GM12891 (cell line): Measurements from ENCODE around the gene UBE2Q1. TPM values are rescaled to one million over a fixed set of nuclear protein-coding genes. Genes with fewer than 3 reads are reported as not detected.

Source experiments
- DNase-seq: peaks from one replicate; pipeline ENCODE4 v3.0.0; 2011; ENCODE audit warnings: low spot score; ENCODE audit not compliant: insufficient read length
- FAIRE-seq: peaks from 2 replicates; lab custom pipeline; 2011; peaks lifted over from hg19 to GRCh38; lab: Jason Lieb, UNC
- PAX5 ChIP-seq: IDR thresholded peaks from 2 replicates; pipeline ENCODE4 v1.6.1; 2011; ENCODE audit warnings: low read length, moderate library complexity, mild to moderate bottlenecking; ENCODE audit not compliant: insufficient read depth, severe bottlenecking
- POLR2A ChIP-seq: IDR thresholded peaks from 2 replicates; pipeline ENCODE4 v1.6.1; 2011; ENCODE audit warnings: low read depth, low read length, control low read depth
- POLR2AphosphoS5 ChIP-seq: IDR thresholded peaks from 2 replicates; pipeline ENCODE4 v1.6.1; 2011; ENCODE audit warnings: low read depth, low read length, control low read depth
- POU2F2 ChIP-seq: IDR thresholded peaks from 2 replicates; pipeline ENCODE4 v1.6.1; 2011; ENCODE audit warnings: low read depth, mild to moderate bottlenecking, control low read depth, low read length, moderate library complexity
- SPI1 ChIP-seq: IDR thresholded peaks from 2 replicates; pipeline ENCODE4 v1.6.1; 2011; ENCODE audit warnings: low read depth, low read length, control low read depth
- TAF1 ChIP-seq: IDR thresholded peaks from 2 replicates; pipeline ENCODE4 v1.6.1; 2011; ENCODE audit warnings: low read depth, low read length, control low read depth
- polyA plus RNA-seq: library from polyadenylated mRNA; unstranded; fragments of >200 nt; gene quantifications from one replicate; pipeline ENCODE4 v1.2.1, GENCODE V29; 2012; ENCODE audit warnings: low read depth, missing spikeins, inconsistent platforms; ENCODE audit not compliant: missing spikeins

Gene UBE2Q1
- polyA plus RNA-seq: 49.0 TPM

DNA sequence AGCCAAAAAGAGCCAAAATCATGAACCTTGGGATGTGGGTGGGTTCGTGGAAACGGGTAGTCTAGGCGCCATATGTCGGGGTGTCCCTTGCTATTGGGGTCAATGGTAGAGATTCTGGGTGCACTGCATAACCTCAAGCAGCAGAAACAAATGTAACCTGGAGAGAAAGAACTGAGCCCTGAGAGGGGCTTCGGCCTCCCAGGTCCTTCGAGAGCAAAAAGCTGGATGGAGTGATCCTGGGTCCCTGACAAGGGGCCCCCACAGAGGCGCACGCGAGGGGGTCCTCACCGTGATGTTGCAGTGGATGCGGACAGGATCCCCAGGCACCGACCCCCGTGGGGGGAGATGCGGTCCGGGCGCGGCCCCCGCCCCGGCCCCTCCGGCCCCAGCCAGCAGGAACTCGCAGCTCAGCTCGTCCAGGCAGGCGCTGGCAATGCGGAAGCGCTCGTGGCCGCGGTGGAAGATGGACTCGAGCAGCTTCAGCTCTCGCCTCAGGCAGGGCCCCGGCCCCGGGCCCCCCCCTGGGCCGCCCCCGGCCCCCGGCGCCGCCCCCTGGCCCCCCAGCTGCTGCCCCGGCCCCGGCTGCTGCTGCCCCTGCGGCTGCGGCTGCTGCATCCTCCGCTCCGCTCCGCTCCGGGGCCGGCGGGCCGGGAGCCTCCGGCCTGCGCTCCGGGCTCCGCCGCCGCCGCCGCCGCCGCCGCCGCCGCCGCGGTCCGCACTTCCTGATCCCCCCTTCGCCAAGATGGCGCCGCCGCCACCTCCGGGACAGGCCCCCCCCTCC is at the start of gene UBE2Q1:
Gene UBE2Q1 (minus strand): TSS at position 724 of the 781 bp plus-strand sequence. CDS start 109 bp downstream, at position 615.
- DNase-seq: no peak
- TF ChIP-seq POLR2AphosphoS5 (no peak), POLR2A (no peak), TAF1 (no peak), POU2F2 (no peak), SPI1 (no peak), PAX5 (no peak)
- FAIRE-seq: no peak

DNA sequence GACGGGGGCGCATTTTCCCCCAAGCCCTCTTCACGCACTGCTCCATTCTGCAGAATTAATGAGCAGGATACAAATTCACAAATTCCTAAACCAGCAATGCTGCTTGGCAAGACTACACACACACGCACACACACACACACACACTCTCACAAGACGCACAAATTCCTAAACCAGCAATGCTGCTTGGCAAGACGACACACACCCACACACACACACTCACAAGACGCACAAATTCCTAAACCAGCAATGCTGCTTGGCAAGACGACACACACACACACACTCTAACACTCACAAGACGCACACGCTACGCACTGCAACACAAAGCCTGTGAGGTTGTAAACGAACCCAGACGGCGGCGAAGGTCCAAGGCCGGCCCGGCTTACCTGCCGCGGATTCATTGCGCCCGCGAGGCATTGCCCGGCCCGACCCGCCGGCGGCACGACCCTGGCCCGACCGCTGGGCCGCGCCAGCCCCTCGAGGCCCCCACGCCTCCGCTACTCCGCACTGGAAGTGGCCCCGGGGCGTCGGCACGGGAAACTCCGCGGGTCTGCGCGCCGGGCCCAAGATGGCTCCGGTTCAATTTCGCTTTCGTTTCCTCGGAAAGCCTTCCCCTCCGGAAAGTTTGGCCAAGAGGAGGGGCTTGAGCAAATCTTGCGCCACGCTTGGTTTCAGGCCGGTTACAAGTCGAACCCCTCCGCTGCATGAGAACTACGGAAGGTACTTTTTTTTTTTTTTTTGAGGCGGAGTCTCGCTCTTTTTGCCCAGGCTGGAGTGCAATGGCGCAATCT is 49.3 kb upstream of the UBE2Q1 start, which contains the start of gene ADAR:
Gene ADAR (minus strand): TSS at position 578 of the 788 bp plus-strand sequence. CDS start 180 bp downstream, at position 398.
- peak; percentile 69 for TF ChIP-seq POU2F2
- peak; percentile 84 for TF ChIP-seq TAF1
- TF ChIP-seq POLR2AphosphoS5: peak; percentile 74
- TF ChIP-seq PAX5: peak; percentile 64
- TF ChIP-seq SPI1: peak; percentile 32; the same call in 1 of the 2 replicates
- TF ChIP-seq POLR2A: peak; percentile 81
- DNase-seq (peak; percentile 75), FAIRE-seq (peak; percentile 91)

DNA sequence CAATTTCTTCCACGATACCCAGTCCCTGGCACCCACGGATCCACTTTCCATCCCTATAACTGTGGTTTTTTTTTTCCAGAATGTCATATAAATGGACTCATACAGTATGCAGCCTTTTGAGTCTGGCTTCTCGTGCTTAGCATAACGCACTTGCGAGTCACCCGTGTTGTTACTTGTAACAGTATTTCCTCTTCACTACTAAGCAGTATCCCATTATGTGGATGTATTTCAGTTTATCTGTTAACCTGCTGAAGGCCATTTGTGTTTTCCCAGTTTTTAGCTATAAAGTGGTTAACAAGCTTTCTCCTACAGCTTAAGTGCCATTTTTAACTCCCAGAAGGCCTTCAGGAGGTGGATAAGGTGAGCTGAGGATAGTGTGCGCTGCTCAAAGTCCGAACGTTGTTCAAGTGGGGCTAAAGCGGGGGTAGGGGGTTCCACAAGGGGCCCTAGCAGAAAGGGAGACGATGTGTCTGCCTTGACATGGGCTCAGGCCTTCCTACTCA is 48.7 kb upstream of the UBE2Q1 start:
- FAIRE-seq (no peak), DNase-seq (no peak)
- TF ChIP-seq POLR2A (no peak), PAX5 (no peak), TAF1 (no peak; the same call in 1 of the 2 replicates), POLR2AphosphoS5 (no peak), POU2F2 (no peak), SPI1 (no peak)

GRCh38 chr1:154605534-154605933 is 47.1 kb upstream of the UBE2Q1 start:
- TF ChIP-seq TAF1 (no peak), POU2F2 (no peak), POLR2A (no peak), SPI1 (no peak), PAX5 (no peak), POLR2AphosphoS5 (no peak)
- FAIRE-seq (no peak), DNase-seq (no peak)

- DNase-seq (no peak), FAIRE-seq (no peak)
- no peak for TF ChIP-seq PAX5
- peak; percentile 56; the same call in 1 of the 2 replicates for TF ChIP-seq POLR2A
- TF ChIP-seq POLR2AphosphoS5: no peak; the same call in 1 of the 2 replicates
Measured at GRCh38 chr1:154603317-154603716, 44.9 kb upstream of the UBE2Q1 start.

GRCh38 chr1:154599658-154600057 is 41.2 kb upstream of the UBE2Q1 start:
- no peak for DNase-seq
- TF ChIP-seq PAX5 (no peak), POLR2AphosphoS5 (no peak)
- FAIRE-seq: no peak

- TF ChIP-seq TAF1 (no peak), POLR2A (no peak), PAX5 (no peak), POLR2AphosphoS5 (no peak), POU2F2 (no peak), SPI1 (no peak)
- FAIRE-seq (no peak), DNase-seq (no peak)
Measured at GRCh38 chr1:154598871-154599635, 40.6 kb upstream of the UBE2Q1 start.

DNA sequence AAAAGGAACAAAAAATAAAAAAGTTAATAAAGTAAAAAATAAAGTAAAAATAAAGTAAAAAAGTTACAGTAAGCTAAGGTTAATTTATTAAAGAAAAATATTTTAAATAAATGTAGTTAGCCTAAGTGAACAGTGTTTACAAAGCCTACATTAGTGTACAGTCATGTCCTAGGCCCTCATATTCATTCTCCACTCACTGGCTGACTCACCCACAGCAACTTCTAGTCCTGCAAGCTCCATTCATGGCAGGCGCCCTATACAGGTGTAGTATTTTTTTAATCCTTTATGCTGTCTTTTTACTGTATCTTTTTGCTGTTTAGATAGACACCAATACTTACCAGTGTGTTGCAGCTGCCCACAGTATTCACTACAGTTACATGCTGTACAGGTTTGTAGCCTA is 37.2 kb upstream of the UBE2Q1 start:
- no peak for DNase-seq
- no peak for TF ChIP-seq POU2F2
- TF ChIP-seq TAF1: no peak
- no peak for TF ChIP-seq SPI1
- TF ChIP-seq POLR2A: no peak
- TF ChIP-seq PAX5: no peak
- TF ChIP-seq POLR2AphosphoS5: no peak
- FAIRE-seq: no peak

DNA sequence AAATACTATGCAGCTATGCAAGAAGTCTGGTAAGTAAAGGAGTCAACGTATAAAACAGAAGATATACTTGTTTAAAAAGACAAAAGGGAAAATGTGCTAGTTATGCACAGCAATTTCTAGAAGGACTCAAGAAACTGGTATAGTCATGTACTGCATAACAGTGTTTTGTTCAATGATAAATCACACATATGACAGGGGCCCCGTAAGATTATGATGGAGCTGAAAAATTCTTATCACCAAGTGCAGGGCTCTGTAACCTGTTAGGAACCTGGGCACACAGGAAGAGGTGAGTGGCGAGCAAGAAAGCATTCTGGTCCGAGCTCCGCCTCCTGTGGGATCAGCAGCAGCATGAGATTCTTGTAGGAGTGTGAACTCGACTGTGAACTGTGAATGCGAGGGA is 36.3 kb upstream of the UBE2Q1 start:
- DNase-seq: no peak
- TF ChIP-seq PAX5: no peak
- TF ChIP-seq POU2F2: no peak
- no peak for TF ChIP-seq TAF1
- TF ChIP-seq POLR2AphosphoS5: no peak
- no peak for TF ChIP-seq SPI1
- no peak for TF ChIP-seq POLR2A
- no peak for FAIRE-seq
